ENCODE measurements around the gene ADAMTS2.

The ADAMTS2 gene

GRCh38 chr5:179163236-179164155, 181.8 kb downstream of the ADAMTS2 start:
- Histone ChIP-seq H3K36me3 (ENCODE audit: control insufficient read depth, insufficient read depth, low read length) (no peaks in the 10 kb centered on the region), H3K4me1 (no peaks in the 10 kb centered on the region), H3K4me2 (ENCODE audit: low read length) (no peak overlapping the region), H3K27ac (no peak overlapping the region), H3K79me2 (no peaks in the 10 kb centered on the region), H2AFZ (no peak overlapping the region), H3K9ac (no peak overlapping the region), H3K4me3 (ENCODE audit: low read depth, low read length) (no peak overlapping the region), H3K9me3 (ENCODE audit: control insufficient read depth, low read length) (no peaks in the 10 kb centered on the region), H3K27me3 (ENCODE audit: control insufficient read depth, insufficient read depth, low read length) (no peaks in the 10 kb centered on the region)
- no peak for TF ChIP-seq CTCF (IDR thresholded peaks at IDR 0.05)

- TF ChIP-seq CTCF (IDR thresholded peaks at IDR 0.05): no peak
Observed at GRCh38 chr5:179162351-179163235, 182.7 kb downstream of the ADAMTS2 start.

GRCh38 chr5:179161901-179162300, 183.4 kb downstream of the ADAMTS2 start:
- Histone ChIP-seq H2AFZ (no peak overlapping the region), H3K79me2 (no peaks in the 10 kb centered on the region), H3K27me3 (ENCODE audit: control insufficient read depth, insufficient read depth, low read length) (no peaks in the 10 kb centered on the region), H3K36me3 (ENCODE audit: control insufficient read depth, insufficient read depth, low read length) (no peaks in the 10 kb centered on the region), H3K27ac (no peak overlapping the region), H3K4me1 (no peaks in the 10 kb centered on the region), H3K9me3 (ENCODE audit: control insufficient read depth, low read length) (no peaks in the 10 kb centered on the region), H3K9ac (no peak overlapping the region), H3K4me2 (ENCODE audit: low read length) (no peak overlapping the region), H3K4me3 (ENCODE audit: low read depth, low read length) (no peak overlapping the region)
- TF ChIP-seq CTCF (IDR thresholded peaks at IDR 0.05): no peak

More at GRCh38 chr5:179162351-179163235, 182.7 kb downstream of the ADAMTS2 start:
- Histone ChIP-seq H3K9ac (no peak overlapping the region), H2AFZ (no peak overlapping the region), H3K27me3 (ENCODE audit: control insufficient read depth, insufficient read depth, low read length) (no peaks in the 10 kb centered on the region), H3K27ac (no peak overlapping the region), H3K36me3 (ENCODE audit: control insufficient read depth, insufficient read depth, low read length) (no peaks in the 10 kb centered on the region), H3K4me1 (no peaks in the 10 kb centered on the region), H3K4me3 (ENCODE audit: low read depth, low read length) (no peak overlapping the region), H3K79me2 (no peaks in the 10 kb centered on the region), H3K9me3 (ENCODE audit: control insufficient read depth, low read length) (no peaks in the 10 kb centered on the region), H3K4me2 (ENCODE audit: low read length) (no peak overlapping the region)

- H3K27ac ChIP-seq: no peak overlapping the region
Observed at GRCh38 chr5:179160584-179160983, 184.7 kb downstream of the ADAMTS2 start.

More at GRCh38 chr5:179160584-179160983, 184.7 kb downstream of the ADAMTS2 start:
- Histone ChIP-seq H3K4me1 (no peaks in the 10 kb centered on the region), H2AFZ (no peak overlapping the region), H3K4me3 (ENCODE audit: low read depth, low read length) (no peak overlapping the region), H3K27me3 (ENCODE audit: control insufficient read depth, insufficient read depth, low read length) (no peaks in the 10 kb centered on the region), H3K9ac (no peak overlapping the region), H3K4me2 (ENCODE audit: low read length) (no peak overlapping the region), H3K36me3 (ENCODE audit: control insufficient read depth, insufficient read depth, low read length) (no peaks in the 10 kb centered on the region), H3K9me3 (ENCODE audit: control insufficient read depth, low read length) (no peaks in the 10 kb centered on the region), H3K79me2 (no peaks in the 10 kb centered on the region)
- TF ChIP-seq CTCF (IDR thresholded peaks at IDR 0.05): no peak
